ENCODE measurements around the gene OSCP1. TPM values are rescaled to one million over a fixed set of nuclear protein-coding genes. Genes with fewer than 3 reads are reported as not detected.
A peak's percentile ranks its signal among the peaks of the same experiment; 100 is the strongest.

OSCP1 gene
- total RNA-seq, 1 donor from 2014 or later, result 21.0 TPM

DNA sequence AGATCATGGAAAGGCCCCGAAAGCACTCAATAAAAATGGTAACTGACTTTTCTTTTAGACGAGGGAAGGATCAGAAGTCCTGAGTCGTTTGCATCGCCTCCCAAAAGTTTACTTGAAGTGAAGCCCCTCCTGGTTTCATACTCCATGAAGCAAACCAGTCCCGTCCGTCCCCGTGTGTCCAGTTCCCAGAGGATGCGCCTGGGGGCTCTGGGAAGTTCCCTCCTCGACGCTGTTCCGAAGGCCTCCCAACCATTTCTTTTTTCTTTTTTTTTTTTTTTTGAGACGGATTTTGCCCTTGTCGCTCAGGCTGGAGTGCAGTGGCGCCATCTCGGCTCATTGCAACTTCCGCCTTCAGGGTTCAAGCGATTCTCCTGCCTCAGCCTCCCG lies 661 bp upstream of the OSCP1 start:
- Mint-ChIP-seq H3K27me3 (no peaks in the 10 kb centered on the region), H3K27ac (peak overlapping the region; percentile 95), H3K4me3 (ENCODE audit: low read depth) (peak overlapping the region; percentile 95), H3K4me1 (ENCODE audit: low read depth) (peaks cover 12% of the 10 kb centered on the region), H3K9me3 (ENCODE audit: low read depth) (no peaks in the 10 kb centered on the region), H3K36me3 (ENCODE audit: insufficient read depth) (peaks cover 4% of the 10 kb centered on the region)
- TF ChIP-seq, protein P1, sequence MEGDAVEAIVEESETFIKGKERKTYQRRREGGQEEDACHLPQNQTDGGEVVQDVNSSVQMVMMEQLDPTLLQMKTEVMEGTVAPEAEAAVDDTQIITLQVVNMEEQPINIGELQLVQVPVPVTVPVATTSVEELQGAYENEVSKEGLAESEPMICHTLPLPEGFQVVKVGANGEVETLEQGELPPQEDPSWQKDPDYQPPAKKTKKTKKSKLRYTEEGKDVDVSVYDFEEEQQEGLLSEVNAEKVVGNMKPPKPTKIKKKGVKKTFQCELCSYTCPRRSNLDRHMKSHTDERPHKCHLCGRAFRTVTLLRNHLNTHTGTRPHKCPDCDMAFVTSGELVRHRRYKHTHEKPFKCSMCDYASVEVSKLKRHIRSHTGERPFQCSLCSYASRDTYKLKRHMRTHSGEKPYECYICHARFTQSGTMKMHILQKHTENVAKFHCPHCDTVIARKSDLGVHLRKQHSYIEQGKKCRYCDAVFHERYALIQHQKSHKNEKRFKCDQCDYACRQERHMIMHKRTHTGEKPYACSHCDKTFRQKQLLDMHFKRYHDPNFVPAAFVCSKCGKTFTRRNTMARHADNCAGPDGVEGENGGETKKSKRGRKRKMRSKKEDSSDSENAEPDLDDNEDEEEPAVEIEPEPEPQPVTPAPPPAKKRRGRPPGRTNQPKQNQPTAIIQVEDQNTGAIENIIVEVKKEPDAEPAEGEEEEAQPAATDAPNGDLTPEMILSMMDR (IDR thresholded peaks at IDR 0.05; ENCODE audit: unreplicated experiment), result no peak
- no peak for DNase-seq (ENCODE audit: low spot score, unreplicated experiment)

DNA sequence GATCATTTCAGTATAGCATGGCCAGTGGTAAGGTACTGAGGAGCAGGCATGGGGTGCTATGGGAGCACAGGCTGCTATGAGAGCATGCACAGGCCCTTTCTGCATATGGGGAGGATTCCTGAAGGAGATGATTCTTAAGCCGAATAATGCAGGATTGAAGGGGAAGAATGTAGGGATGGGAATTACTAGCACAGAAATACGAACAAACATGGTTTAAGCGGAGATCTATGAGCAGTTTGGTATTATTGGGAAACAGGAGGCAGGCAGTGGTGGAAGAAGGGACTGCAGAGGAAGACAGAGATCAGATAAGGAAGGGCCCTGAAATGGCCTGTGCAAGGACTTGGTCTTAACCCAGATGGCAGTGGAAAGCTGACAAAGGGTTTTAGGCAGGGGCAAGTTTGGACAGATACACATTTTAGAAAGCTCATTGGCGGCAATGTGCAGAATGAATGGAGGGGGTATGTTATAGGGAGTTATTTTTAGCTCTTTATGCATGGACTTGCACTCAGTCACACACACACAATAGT lies 1.7 kb downstream of the OSCP1 start:
- H3K27ac Mint-ChIP-seq, result peak overlapping the region; percentile 69

DNA sequence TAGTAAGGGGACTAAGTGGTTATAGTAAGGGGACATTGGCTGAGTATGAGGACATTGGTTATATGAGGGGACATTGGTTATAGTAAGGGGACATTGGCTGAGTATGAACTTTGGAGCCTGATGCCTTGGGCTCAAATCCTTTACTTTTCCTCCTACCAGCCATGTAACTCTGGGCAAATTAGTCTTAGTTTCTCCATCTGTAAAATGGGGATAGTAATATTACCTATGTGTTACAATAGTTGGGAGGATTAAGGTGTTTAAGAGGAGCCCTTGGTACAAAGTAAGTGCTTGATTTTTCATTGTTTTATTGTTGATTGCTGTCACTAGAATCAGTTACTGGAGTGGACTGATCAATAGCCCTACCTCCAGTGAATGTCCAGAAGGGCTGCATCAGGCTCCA lies 2.8 kb downstream of the OSCP1 start:
- Mint-ChIP-seq H3K27me3 (no peaks in the 10 kb centered on the region), H3K36me3 (ENCODE audit: insufficient read depth) (peaks cover 2% of the 10 kb centered on the region), H3K9me3 (ENCODE audit: low read depth) (no peaks in the 10 kb centered on the region), H3K4me1 (ENCODE audit: low read depth) (peaks cover 12% of the 10 kb centered on the region), H3K27ac (no peak overlapping the region), H3K4me3 (ENCODE audit: low read depth) (no peak overlapping the region)
- DNase-seq (ENCODE audit: low spot score, unreplicated experiment), result no peak
- TF ChIP-seq, protein P1 (IDR thresholded peaks at IDR 0.05; ENCODE audit: unreplicated experiment), result no peak

More for the DNA sequence above, 1.7 kb downstream of the OSCP1 start:
- H3K4me3 Mint-ChIP-seq (ENCODE audit: low read depth), result peak overlapping the region; percentile 95
- peaks cover 12% of the 10 kb centered on the region for H3K4me1 Mint-ChIP-seq (ENCODE audit: low read depth)
- peaks cover 2% of the 10 kb centered on the region for H3K36me3 Mint-ChIP-seq (ENCODE audit: insufficient read depth)
- no peaks in the 10 kb centered on the region for H3K27me3 Mint-ChIP-seq
- H3K9me3 Mint-ChIP-seq (ENCODE audit: low read depth), result no peaks in the 10 kb centered on the region
- TF ChIP-seq, protein P1 (IDR thresholded peaks at IDR 0.05; ENCODE audit: unreplicated experiment), result no peak
- DNase-seq (ENCODE audit: low spot score, unreplicated experiment), result no peak

- TF ChIP-seq, protein P1 (IDR thresholded peaks at IDR 0.05; ENCODE audit: unreplicated experiment), result no peak
- Mint-ChIP-seq H3K36me3 (ENCODE audit: insufficient read depth) (peaks cover 2% of the 10 kb centered on the region), H3K9me3 (ENCODE audit: low read depth) (no peaks in the 10 kb centered on the region), H3K27me3 (no peaks in the 10 kb centered on the region), H3K27ac (peak overlapping the region; percentile 74), H3K4me3 (ENCODE audit: low read depth) (no peak overlapping the region), H3K4me1 (ENCODE audit: low read depth) (peaks cover 12% of the 10 kb centered on the region)
- no peak for DNase-seq (ENCODE audit: low spot score, unreplicated experiment)
Measured at GRCh38 chr1:36446746-36447145, 3.5 kb downstream of the OSCP1 start.

DNA sequence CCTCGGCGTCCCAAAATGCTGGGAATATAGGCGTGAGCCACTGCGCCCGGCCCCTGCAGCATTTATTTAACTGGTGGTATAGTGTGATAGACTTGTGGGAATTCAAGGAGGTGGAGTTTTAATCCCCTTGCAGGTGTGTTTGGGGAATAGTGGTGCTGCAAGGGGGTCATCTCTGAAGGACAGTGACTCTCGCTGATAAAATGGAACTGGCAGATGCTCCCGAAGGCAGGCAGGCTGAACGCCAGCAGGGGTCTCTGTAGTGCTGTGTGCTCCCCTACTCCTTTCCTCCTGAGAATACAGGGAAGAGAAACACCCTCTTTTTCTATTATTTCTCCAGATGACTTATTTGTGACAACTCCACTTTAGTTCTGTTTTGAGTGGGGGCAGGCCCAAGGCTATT lies 4.0 kb downstream of the OSCP1 start:
- no peaks in the 10 kb centered on the region for H3K27me3 Mint-ChIP-seq
- TF ChIP-seq, protein P1 (IDR thresholded peaks at IDR 0.05; ENCODE audit: unreplicated experiment), result peak; percentile 38
- H3K4me1 Mint-ChIP-seq (ENCODE audit: low read depth), result peaks cover 9% of the 10 kb centered on the region
- no peaks in the 10 kb centered on the region for H3K9me3 Mint-ChIP-seq (ENCODE audit: low read depth)
- peaks cover 2% of the 10 kb centered on the region for H3K36me3 Mint-ChIP-seq (ENCODE audit: insufficient read depth)
- no peak for DNase-seq (ENCODE audit: low spot score, unreplicated experiment)
- H3K4me3 Mint-ChIP-seq (ENCODE audit: low read depth), result no peak overlapping the region
- H3K27ac Mint-ChIP-seq, result no peak overlapping the region

All from progenitor cell of endocrine pancreas (in vitro differentiated cells).